ENCODE data around the gene DCUN1D3. TPM values are rescaled to one million over a fixed set of nuclear protein-coding genes. Genes with fewer than 3 reads are reported as not detected.
A peak's percentile ranks its signal among the peaks of the same experiment; 100 is the strongest.

DCUN1D3 gene
- polyA plus RNA-seq, 4 donors = 7.2 to 11.5 (median 9.6) TPM

GRCh38 chr16:20839504-20839903 is 60.7 kb downstream of the DCUN1D3 start:
- no peak for DNase-seq (ENCODE audit: low read depth in 4 of 4, low spot score in 3 of 4)

GRCh38 chr16:20838240-20838639 is 61.9 kb downstream of the DCUN1D3 start:
- no peak for DNase-seq (ENCODE audit: low read depth in 4 of 4, low spot score in 3 of 4)

GRCh38 chr16:20833086-20833485 is 67.1 kb downstream of the DCUN1D3 start:
- DNase-seq (ENCODE audit: low read depth in 4 of 4, low spot score in 3 of 4) = no peak

- DNase-seq (ENCODE audit: low read depth in 4 of 4, low spot score in 3 of 4) = no peak
These were observed 69.8 kb downstream of the DCUN1D3 start for GRCh38 chr16:20830372-20830771.

GRCh38 chr16:20829536-20829935 is 70.6 kb downstream of the DCUN1D3 start:
- DNase-seq (ENCODE audit: low read depth in 4 of 4, low spot score in 3 of 4) = no peak

- no peak for DNase-seq (ENCODE audit: low read depth in 4 of 4, low spot score in 3 of 4)
These were observed 74.1 kb downstream of the DCUN1D3 start for GRCh38 chr16:20826039-20826566.

GRCh38 chr16:20822521-20823325 is 77.4 kb downstream of the DCUN1D3 start:
- no peak for DNase-seq (ENCODE audit: low read depth in 4 of 4, low spot score in 3 of 4)

- no peak for DNase-seq (ENCODE audit: low read depth in 4 of 4, low spot score in 3 of 4)
These were observed 78.5 kb downstream of the DCUN1D3 start for GRCh38 chr16:20821682-20822081.

GRCh38 chr16:20818929-20819585 is 81.1 kb downstream of the DCUN1D3 start:
- no peak for DNase-seq (ENCODE audit: low read depth in 4 of 4, low spot score in 3 of 4)

- DNase-seq (ENCODE audit: low read depth in 4 of 4, low spot score in 3 of 4) = no peak
These were observed 85.4 kb downstream of the DCUN1D3 start for GRCh38 chr16:20814784-20815183.

GRCh38 chr16:20812510-20812909 is 87.6 kb downstream of the DCUN1D3 start:
- DNase-seq (ENCODE audit: low read depth in 4 of 4, low spot score in 3 of 4) = no peak

- no peak for DNase-seq (ENCODE audit: low read depth in 4 of 4, low spot score in 3 of 4)
These were observed 88.2 kb downstream of the DCUN1D3 start for GRCh38 chr16:20811889-20812439.

GRCh38 chr16:20807862-20808261 is 92.3 kb downstream of the DCUN1D3 start:
- DNase-seq (ENCODE audit: low read depth in 4 of 4, low spot score in 3 of 4) = no peak

GRCh38 chr16:20806168-20807050 is 93.7 kb downstream of the DCUN1D3 start, which contains the start of the genes ERI2 and REXO5:
ERI2 (minus strand) TSS chr16:20806472; CDS start chr16:20806430, 42 bp downstream.
REXO5 (plus strand) TSS chr16:20806527; CDS start chr16:20806954, 427 bp downstream.
- DNase-seq (ENCODE audit: low read depth in 4 of 4, low spot score in 3 of 4) = peak; percentile 89 to 95 (median 92)

GRCh38 chr16:20805684-20806167 is 94.4 kb downstream of the DCUN1D3 start:
- DNase-seq (ENCODE audit: low read depth in 4 of 4, low spot score in 3 of 4) = peak in 3 of 4 donors; percentile 8 to 21 (median 14)

Other genes starting within 250 kb of the DCUN1D3 start
- 1 to 10 TPM in 1 of 4 donors, under 1 TPM in 3; 0.11 to 2.1 (median 0.58) TPM for gene ACSM1, start 202.7 kb downstream of the DCUN1D3 start, polyA plus RNA-seq (ENCODE audit: insufficient read length in 4 of 4)
- 10 to 100 TPM; 64.5 to 81.6 (median 74.2) TPM for gene THUMPD1, start 158.5 kb downstream of the DCUN1D3 start, polyA plus RNA-seq (ENCODE audit: insufficient read length in 4 of 4)
- gene ACSM3, start 136.3 kb downstream of the DCUN1D3 start, polyA plus RNA-seq (ENCODE audit: insufficient read length in 4 of 4) = 100 to 1,000 TPM in 2 of 4 donors, 10 to 100 TPM in 2; 25.9 to 107 (median 102) TPM
- 10 to 100 TPM; 18.6 to 41.6 (median 33.4) TPM for gene ERI2, start 93.9 kb downstream of the DCUN1D3 start, polyA plus RNA-seq (ENCODE audit: insufficient read length in 4 of 4)
- 1 to 10 TPM; 5.5 to 6.7 (median 6.1) TPM for gene REXO5, start 93.8 kb downstream of the DCUN1D3 start, polyA plus RNA-seq (ENCODE audit: insufficient read length in 4 of 4)
- 10 to 100 TPM; 30.6 to 49.0 (median 47.4) TPM for gene LYRM1, start 413 bp upstream of the DCUN1D3 start, polyA plus RNA-seq (ENCODE audit: insufficient read length in 4 of 4)

Data from left renal pelvis (tissue), 4 donors.